Measurements from ENCODE around the gene NMRK1.

The NMRK1 gene

GRCh38 chr9:75046725-75047345, 41.1 kb downstream of the NMRK1 start:
- no peak overlapping the region for H3K4me3 ChIP-seq (ENCODE audit: low read depth, low read length)
- TF ChIP-seq CTCF (conservative IDR thresholded peaks at IDR 0.05; ENCODE audit: low read depth, low read length): no peak
- no peak for DNase-seq (ENCODE audit: low read depth)

DNA sequence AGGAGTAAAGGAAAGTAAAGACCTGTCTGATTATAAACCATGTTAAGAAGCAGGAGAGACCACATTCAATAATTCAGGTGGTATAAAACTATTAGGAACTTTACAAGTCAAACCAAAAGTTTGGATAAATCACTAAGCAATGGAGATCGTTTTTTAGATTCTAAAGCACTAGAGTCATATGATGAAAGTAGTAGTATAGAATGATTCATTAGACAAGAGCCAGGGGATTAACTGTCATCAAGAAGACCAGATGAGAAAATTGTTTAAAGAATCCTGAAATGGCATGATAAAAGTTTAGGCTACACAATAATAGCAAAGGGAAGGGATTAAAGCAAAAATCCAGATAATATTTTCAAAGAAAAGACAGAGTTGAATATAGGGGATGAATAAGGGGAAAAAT, 46.9 kb downstream of the NMRK1 start:
- no peak for TF ChIP-seq CTCF (conservative IDR thresholded peaks at IDR 0.05; ENCODE audit: low read depth, low read length)
- no peak for DNase-seq (ENCODE audit: low read depth)
- H3K4me3 ChIP-seq (ENCODE audit: low read depth, low read length): no peak overlapping the region

- no peak overlapping the region for H3K4me3 ChIP-seq (ENCODE audit: low read depth, low read length)
- no peak for TF ChIP-seq CTCF (conservative IDR thresholded peaks at IDR 0.05; ENCODE audit: low read depth, low read length)
- no peak for DNase-seq (ENCODE audit: low read depth)
Observed at GRCh38 chr9:75039801-75040200, 48.2 kb downstream of the NMRK1 start.

DNA sequence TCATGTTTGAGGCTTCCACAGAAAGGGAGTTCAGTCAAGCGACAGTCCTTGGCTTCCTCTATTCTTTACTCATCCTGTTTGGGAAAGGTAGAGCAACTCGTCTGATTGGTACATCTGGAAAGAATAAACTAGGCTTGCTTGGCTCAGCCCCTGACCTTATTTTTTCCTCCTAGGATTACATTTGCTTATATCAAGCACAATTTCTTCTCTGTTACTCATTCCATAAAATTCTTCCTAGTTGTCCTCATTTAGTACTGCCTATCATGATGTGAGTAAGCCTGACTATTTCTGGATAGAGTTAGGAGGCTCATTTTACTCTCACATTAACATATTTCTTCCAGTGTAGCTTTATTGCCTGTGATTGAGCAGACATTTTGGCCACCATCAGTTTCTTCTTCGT, 48.9 kb downstream of the NMRK1 start:
- H3K4me3 ChIP-seq (ENCODE audit: low read depth, low read length): no peak overlapping the region
- no peak for TF ChIP-seq CTCF (conservative IDR thresholded peaks at IDR 0.05; ENCODE audit: low read depth, low read length)
- peak; percentile 4 for DNase-seq (ENCODE audit: low read depth)

DNA sequence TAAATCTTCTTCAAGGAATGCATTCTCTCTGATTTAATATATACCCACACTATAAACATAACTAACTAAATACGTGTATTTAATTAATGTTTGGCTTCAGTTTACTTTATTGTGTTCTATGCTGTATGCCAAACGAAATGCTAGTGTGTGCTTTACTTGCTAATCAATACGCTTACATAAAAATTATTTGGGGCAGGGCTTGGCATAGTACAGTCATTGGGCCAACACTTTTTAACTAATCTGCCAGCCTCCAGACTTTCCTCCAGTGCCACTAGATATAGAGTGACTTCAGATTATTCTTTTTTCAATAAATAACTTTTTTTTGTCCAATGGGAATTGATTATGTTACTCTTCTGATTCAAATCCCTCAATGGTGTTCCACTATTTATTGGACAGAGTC, 51.2 kb downstream of the NMRK1 start:
- no peak for TF ChIP-seq CTCF (conservative IDR thresholded peaks at IDR 0.05; ENCODE audit: low read depth, low read length)
- H3K4me3 ChIP-seq (ENCODE audit: low read depth, low read length): no peak overlapping the region
- no peak for DNase-seq (ENCODE audit: low read depth)

DNA sequence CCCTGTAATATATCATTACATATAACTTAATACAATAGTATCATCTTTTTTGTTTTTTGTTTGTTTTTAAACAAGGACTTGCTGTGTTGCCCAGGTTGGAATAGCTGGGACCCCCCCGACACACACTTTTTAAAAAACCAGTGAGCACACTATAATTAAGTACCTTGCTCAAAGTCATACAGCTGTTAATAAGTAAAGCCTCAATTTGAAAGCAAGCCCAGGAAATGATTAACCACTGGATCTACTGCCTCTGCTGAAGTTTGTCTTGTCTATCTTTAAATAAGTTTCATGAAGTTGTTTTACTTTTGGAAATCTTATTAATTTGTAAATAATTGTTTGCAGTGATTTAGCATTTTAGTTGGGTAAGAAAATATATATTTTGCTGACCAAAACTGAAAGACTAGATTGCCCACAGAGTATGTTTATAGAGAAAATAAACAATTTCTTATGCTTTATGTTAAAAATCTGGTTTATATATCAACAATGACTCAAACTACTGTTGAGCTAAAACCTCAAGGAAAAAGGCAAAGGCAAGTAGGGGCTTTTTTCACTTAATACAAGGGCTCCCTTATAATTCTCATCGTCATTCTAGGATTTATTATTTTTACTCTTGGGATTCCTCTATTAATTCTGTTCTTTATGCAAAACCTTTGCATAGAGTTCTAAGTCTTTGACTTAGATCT, 54.0 kb downstream of the NMRK1 start:
- no peak for TF ChIP-seq CTCF (conservative IDR thresholded peaks at IDR 0.05; ENCODE audit: low read depth, low read length)
- no peak for DNase-seq (ENCODE audit: low read depth)
- no peak overlapping the region for H3K4me3 ChIP-seq (ENCODE audit: low read depth, low read length)

Measured in choroid plexus epithelial cell (primary cell).